ENCODE measurements around the gene PRPS1L1.

PRPS1L1 gene

DNA sequence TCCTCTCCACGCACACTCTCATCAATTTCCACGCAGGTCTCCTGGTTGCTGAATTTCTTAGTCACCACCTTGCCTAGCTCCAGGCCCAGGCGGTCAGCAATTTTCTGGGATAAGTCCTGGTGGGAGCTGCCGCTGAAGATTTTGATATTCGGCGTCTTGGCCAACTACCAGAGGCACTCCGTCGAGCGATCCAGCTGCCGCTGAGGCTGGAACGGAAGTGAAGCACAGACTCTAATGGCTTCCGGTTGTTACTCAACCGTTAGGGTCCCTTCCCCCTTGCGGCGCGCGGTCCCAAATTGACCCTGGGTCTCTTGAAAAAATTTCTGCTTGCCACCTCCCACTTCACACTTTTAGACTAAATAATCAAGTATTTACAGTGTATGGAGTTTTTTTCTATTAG is at the start of gene PRPS1L1:
TSS of gene PRPS1L1 (minus strand) at position 219 of the 400 bp plus-strand sequence.
- DNase-seq (ENCODE audit: low read depth), result no peak

DNA sequence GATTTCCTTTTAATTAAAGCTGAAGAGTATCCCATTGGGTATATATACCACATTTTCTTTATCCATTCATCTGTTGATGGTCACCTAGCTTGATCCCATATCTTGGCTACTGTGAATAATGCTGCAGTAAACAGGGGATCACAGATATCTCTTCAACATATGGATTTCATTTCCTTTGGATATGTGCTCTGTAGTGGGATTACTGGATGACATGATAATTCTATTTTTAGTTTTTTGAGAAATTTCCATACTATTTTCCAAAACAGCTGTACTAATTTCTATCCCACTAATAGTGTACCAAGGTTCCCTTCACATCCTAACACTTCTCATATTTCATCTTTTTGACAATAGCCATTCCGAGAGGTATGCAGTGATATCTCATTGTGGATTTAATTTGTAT is 48.8 kb upstream of the PRPS1L1 start:
- DNase-seq (ENCODE audit: low read depth), result no peak

DNA sequence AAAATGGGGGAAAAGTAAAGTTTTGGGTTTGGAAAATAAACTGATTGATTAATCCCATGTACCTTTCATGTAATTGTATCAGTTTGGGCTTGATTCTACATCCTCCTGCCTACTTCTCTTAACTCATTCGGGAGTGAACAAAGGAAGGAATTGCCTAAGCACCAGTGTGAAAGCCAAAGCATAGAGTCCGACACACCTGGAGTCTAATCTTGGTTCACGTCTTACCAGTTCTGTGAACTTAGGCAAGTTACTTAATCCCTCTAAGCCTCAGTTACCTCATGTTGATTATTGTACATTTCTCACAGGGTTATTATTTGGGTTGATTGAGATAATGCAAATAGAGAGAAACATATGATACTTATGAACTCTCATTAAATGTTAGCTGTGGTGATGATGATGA is 41.1 kb upstream of the PRPS1L1 start:
- DNase-seq (ENCODE audit: low read depth), result no peak

- DNase-seq (ENCODE audit: low read depth), result no peak
Measured at GRCh38 chr7:18064242-18064838, 36.7 kb upstream of the PRPS1L1 start.

DNA sequence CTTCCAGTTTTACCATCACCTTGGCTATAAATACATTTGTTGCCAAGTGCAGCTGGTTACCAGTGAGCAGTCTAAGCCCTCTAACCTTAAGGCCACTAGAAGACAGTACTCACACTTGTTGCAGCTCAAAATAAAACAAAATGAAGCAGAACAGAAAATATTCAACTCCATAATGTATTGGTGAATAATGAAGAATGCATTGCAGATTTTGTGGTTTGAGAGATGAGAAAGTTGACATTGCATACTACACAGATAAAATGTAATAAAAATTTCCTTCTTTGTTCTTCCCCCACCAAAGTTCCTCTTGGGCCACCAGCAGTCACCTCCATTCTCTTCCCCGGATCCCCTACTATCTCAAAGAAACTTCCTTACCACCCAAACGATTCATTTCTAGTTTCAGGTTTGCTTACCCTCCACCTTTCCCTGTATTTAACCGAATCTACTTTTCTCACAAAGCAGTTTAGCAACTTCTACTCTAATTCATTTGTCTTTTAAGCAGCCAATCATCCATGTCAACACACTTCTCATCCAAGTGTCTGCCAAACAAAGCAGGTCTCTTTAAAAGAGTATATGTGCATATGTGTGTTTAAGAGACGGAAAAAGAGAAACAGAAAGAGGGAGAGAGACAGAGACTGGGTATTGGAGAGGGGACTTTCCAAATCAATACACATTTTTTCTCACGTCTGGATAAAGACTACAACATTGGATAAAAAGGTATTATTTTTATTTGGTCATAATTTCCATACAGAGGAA is 35.7 kb upstream of the PRPS1L1 start:
- DNase-seq (ENCODE audit: low read depth), result no peak

DNA sequence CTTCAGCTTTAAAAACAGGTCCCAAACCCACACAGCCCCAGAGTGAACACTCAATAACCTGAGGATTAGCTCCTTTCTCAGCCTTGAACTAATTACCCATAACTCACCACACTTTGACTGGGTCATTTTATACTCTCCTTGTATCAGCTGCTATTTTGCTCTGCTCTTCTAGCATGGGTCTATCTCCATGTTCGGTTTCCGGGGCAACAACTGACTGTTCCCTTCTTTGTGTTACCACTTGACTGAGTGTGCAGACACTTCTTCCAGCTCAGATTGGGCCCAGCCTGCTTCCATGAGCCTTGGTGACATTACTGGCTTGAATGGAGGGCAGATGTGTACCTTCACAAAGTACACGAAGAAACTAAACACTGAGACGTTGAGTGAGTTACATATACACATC is 31.5 kb upstream of the PRPS1L1 start:
- no peak for DNase-seq (ENCODE audit: low read depth)

DNA sequence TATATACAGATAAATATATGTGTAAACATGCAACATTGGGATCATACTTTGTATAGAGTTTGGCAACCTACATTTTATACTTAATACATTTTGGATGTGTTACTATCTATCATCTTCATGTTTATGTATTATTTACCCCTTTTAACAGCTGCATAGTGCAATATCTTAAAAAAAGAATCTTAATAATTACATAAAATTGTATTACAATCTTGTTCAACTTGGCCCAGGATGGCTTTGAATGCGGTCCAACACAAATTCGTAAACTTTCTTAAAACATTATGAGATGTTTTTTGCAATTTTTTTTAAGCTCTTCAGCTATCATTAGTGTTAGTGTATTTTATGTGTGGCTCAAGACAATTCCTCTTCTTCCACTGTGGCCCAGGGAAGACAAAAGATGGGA is 26.3 kb upstream of the PRPS1L1 start:
- no peak for DNase-seq (ENCODE audit: low read depth)

DNA sequence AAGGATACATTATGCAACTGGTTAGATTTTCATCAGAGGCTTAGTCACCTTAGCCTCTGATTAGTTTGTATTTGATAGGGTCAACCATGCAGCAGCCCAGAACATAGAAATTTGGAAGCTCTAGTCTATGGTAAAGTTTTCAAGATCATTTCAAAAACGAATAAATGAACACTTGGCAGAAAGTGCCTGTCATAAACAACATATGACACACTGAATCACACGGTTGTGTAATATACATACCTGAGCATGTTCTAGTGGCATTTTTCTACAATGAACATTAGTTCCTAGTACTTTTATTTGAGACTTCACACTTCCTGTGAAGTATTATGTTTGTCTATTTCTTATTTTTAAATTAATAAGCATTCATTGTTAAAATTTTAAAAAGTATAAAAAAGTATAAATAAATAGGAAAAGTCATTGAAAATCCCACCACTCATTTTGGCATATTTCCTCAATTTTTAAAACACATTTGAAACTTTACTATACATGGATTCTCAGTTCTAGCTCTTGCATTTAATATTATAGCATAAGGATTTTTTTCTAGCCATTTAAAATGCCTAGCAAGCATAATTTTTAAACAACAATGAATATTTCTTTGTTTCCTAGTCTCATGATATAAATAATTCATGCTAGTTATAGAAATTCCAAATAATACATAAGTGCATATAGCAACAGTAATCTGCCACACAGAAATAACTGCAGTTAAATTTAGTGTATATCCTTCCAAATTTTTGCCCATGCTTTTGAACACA is 25.7 kb upstream of the PRPS1L1 start:
- DNase-seq (ENCODE audit: low read depth), result no peak

DNA sequence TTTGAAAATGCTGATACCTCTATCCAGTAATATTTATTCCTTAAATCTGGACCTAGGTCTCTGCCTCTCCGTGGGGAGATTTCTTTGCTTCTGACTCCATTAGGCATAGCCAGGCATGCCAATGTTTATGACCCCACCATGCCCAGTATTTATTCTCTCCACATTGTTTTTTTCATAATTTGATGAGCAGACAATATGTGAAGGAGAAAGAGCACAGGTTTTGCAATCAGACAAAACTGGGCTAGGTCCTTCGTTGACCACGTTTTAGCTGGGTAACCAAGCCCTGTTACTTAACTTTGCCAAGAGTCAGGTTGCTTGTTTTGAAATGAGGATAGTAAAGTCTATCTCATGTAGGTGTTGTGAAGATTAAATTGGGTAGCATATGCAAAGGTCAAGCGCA is 21.6 kb upstream of the PRPS1L1 start:
- no peak for DNase-seq (ENCODE audit: low read depth)

- no peak for DNase-seq (ENCODE audit: low read depth)
Measured at GRCh38 chr7:18046601-18047000, 19.0 kb upstream of the PRPS1L1 start.

DNA sequence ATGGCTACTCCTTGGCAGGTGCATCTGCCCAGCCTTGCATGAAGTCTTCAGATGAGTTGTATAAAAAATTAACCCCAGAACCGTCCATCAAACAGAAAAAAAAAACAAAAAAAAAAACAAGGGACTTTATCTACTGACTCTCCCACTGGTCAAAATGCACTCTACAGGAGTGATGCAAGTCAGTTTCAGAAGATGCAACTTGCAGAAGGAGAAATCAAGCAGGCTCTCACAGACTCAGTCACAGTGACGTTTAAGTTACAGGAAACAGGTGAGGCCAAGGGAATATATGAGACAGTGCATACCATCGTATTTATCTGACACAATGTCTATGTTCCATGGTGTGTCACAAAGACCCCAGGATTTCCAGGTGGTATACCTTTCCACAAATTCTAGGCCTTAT is 17.5 kb upstream of the PRPS1L1 start:
- DNase-seq (ENCODE audit: low read depth), result no peak

GRCh38 chr7:18041191-18041590 is 13.5 kb upstream of the PRPS1L1 start:
- DNase-seq (ENCODE audit: low read depth), result no peak

DNA sequence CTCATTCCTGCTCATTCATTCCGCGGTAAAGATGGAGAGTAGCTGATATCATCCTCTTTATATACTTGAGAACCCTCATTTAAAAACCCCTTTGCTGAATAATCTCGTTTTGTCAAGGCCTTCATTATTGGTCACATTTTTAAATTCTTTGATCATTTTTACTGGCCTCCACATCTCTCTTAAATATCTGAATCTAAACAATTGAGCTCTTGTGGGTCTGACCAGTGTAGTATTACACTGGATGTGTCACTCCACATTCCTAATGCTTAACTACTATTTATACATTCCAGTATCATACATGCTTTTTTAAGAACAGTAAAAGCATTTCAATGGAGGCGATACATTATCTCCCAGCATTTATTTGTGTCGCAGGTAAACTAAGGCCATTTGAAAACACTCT is 12.6 kb upstream of the PRPS1L1 start:
- DNase-seq (ENCODE audit: low read depth), result no peak

DNA sequence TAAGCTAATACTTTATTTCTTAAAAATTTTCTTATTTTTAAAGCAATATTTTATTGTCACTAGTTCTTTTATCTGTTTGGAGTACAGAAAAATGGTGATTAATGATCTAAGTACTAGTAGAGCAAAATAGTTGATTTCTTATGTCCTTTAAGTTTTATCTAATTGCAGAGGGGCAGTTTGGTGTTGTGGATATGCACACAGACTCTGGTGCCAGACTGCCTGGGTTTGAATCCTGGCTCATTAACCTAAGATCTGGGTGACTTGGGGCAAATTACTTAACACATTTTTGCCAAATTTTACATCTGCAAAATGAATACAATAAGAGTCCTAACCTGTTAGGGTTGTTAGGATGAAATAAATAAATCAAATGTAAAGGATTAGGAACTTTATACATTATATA is 10.7 kb upstream of the PRPS1L1 start:
- no peak for DNase-seq (ENCODE audit: low read depth)

GRCh38 chr7:18037609-18038008 is 10.0 kb upstream of the PRPS1L1 start:
- no peak for DNase-seq (ENCODE audit: low read depth)

DNA sequence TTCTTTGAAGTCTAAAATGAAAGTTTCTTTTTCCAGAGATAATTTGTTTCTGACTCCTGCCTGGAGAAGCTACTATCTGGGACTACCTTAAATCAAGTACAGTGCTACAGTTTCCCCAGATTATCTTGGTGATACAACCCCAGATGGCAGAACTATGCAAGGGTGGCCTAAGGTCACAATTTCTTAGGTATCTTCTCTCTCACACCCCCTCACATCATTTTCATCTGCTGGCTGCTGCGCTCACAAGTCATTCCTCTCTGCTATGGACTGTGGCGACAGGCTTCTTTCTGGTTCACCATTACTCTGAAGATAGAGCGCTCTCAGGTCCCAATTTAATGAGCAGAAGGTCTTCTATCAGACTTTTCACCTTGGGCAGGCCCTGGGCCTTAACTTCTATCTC is 9.1 kb upstream of the PRPS1L1 start:
- DNase-seq (ENCODE audit: low read depth), result no peak

DNA sequence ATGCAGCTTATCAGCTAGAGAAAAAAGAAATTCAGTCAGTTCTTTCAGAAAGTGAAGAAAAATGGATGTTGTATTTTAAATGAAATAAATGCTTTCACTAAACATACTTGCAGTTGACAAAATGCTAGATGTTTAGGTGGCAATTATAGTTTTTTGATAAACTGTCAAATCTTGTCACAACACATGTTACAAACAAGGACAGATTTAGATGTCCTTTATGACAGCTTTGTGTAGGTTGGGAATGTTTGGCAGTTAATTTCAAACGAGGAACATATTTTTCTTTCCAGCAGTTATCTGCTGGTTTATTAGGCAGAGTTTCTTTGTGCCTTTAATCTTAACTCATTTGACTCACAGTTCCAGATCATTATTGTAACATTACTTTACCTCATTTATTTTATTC is 3.1 kb upstream of the PRPS1L1 start:
- no peak for DNase-seq (ENCODE audit: low read depth)

GRCh38 chr7:18020138-18020715 is 7.4 kb downstream of the PRPS1L1 start:
- no peak for DNase-seq (ENCODE audit: low read depth)

- DNase-seq (ENCODE audit: low read depth), result no peak
Measured at GRCh38 chr7:18019555-18019954, 8.1 kb downstream of the PRPS1L1 start.

- DNase-seq (ENCODE audit: low read depth), result no peak
Measured at GRCh38 chr7:18018296-18019215, 9.1 kb downstream of the PRPS1L1 start.

GRCh38 chr7:18016547-18017444 is 10.8 kb downstream of the PRPS1L1 start:
- no peak for DNase-seq (ENCODE audit: low read depth)

Data from activated T-helper 1 cell treated with Interleukin-2 at 50 U/mL for 16 hours (primary cell).